Measurements from ENCODE around the gene ADGRA1.
A peak's percentile ranks its signal among the peaks of the same experiment; 100 is the strongest.

DNA sequence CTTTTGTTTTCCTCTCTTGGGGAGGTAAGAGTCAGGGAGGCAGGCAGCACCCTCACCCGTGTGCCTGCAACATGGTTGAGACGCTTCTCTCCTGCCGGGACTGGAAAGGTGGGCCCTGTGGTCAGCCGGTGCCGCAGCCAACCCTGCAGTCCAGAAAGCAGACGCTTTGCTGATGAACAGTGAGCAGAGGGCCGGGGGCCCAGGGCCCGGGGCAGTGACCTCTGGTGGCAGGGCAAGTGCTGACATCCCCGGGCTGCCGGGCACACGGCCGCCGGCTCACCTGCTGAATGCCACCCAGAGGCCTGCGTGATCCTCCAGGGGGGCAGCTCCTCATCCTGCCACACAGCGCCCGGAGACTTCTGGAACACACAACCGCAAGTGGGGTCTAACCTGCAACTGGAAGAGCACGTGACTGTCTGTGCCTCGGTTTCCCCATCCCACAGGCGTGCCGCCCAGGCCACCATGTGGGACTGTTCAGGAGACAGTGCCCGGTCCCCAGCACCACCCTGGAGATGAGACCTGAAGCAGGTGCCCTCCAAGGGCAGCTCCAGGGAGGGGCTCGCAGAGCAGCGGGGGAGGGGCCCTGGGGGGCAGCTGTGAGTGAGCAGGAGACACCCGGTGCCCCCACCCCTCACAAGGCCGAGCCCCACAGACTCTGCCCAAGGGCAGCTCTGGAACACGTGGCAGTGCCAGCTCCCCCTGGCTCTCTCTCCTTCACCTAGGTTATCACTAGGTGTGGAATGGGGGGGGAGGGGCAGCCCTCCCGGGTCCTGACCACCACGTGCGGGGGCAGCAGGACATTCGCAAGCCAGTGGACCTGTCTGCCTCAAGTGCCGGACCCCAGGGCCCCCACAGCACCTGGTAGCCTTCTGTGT is 2.2 kb upstream of the ADGRA1 start:
- TF ChIP-seq CTCF (conservative IDR thresholded peaks at IDR 0.05; ENCODE audit: low read depth, low read length), result 0 out of 2 replicates have a peak, but pooled peaks have one; percentile 18
- TF ChIP-seq EZH2 (IDR thresholded peaks at IDR 0.05; ENCODE audit: low read length, unreplicated experiment), result no peak

Measured in PC-3 (cell line).